DND-41 (cell line): ENCODE measurements around the gene ZSCAN30.

Source experiments
- CTCF ChIP-seq: IDR thresholded peaks from 2 replicates; pipeline ENCODE4 v1.5.1; 2012; ENCODE audit warnings: borderline replicate concordance, low read length, moderate library complexity, mild to moderate bottlenecking; ENCODE audit not compliant: poor library complexity, severe bottlenecking; ENCODE audit errors: extremely low read depth
- EZH2 ChIP-seq: IDR thresholded peaks from 3 replicates; pipeline ENCODE4 v1.6.1; 2012; ENCODE audit warnings: borderline replicate concordance, low read depth, mild to moderate bottlenecking, moderate library complexity, low read length, inconsistent platforms; ENCODE audit not compliant: severe bottlenecking

- TF ChIP-seq CTCF (no peak), EZH2 (no peak)
These were observed 12.4 kb downstream of the ZSCAN30 start for GRCh38 chr18:35277633-35278032.
